ENCODE results near the gene SRGAP3. TPM values are rescaled to one million over a fixed set of nuclear protein-coding genes. Genes with fewer than 3 reads are reported as not detected.

SRGAP3 gene
- total RNA-seq, 1 experiment from 2014 or later = 17.9 TPM

GRCh38 chr3:9155028-9155427 lies 94.4 kb downstream of the SRGAP3 start (continued):
- TF ChIP-seq ATF3 (CRISPR knock-in tag; conservative IDR thresholded peaks at IDR 0.05) = no peak

GRCh38 chr3:9153904-9154619 lies 95.4 kb downstream of the SRGAP3 start:
- peaks cover 11% of the 10 kb centered on the region for H3K27me3 Mint-ChIP-seq (ENCODE audit: low read depth)
- CTCF ChIA-PET = interaction anchor here (0.6 to 1.4 kb wide), 3 partner anchors 10 to 148 kb away, joined by 3 to 7 read pairs (median 5); no protein-coding TSS in a partner anchor
- no peak for TF ChIP-seq EMX1 (CRISPR knock-in tag; IDR thresholded peaks at IDR 0.05)
- no peak for TF ChIP-seq TCF7 (CRISPR knock-in tag; IDR thresholded peaks at IDR 0.05; ENCODE audit: low read depth)
- TF ChIP-seq GABPB1 (CRISPR knock-in tag; IDR thresholded peaks at IDR 0.05) = no peak
- TF ChIP-seq NR3C1 (CRISPR knock-in tag; conservative IDR thresholded peaks at IDR 0.05; ENCODE audit: low read depth) = no peak
- TF ChIP-seq HMGXB4 (CRISPR knock-in tag; IDR thresholded peaks at IDR 0.05) = no peak
- no peak for TF ChIP-seq TEAD4 (CRISPR knock-in tag; IDR thresholded peaks at IDR 0.05)
- TF ChIP-seq USF1 (CRISPR knock-in tag; IDR thresholded peaks at IDR 0.05) = no peak
- no peak for TF ChIP-seq ESRRA (CRISPR knock-in tag; IDR thresholded peaks at IDR 0.05; ENCODE audit: borderline replicate concordance)
- ATAC-seq (peak; percentile 88), DNase-seq (ENCODE audit: low spot score) (no peak)
- peaks cover 25% of the 10 kb centered on the region for H3K36me3 Mint-ChIP-seq
- no peak overlapping the region for H3K4me3 Mint-ChIP-seq
- H3K9me3 Mint-ChIP-seq = peaks cover 33% of the 10 kb centered on the region
- H3K4me1 Mint-ChIP-seq = peaks cover 26% of the 10 kb centered on the region
- H3K27ac Mint-ChIP-seq = peak overlapping the region; percentile 66; the same call in 1 of the 2 replicates
- POLR2A ChIA-PET = no interaction called here

GRCh38 chr3:9151240-9151639 lies 98.2 kb downstream of the SRGAP3 start:
- CTCF ChIA-PET = no interaction called here
- peaks cover 11% of the 10 kb centered on the region for H3K27me3 Mint-ChIP-seq (ENCODE audit: low read depth)
- POLR2A ChIA-PET = no interaction called here
- no peak for ATAC-seq
- DNase-seq (ENCODE audit: low spot score) = no peak
- H3K4me3 Mint-ChIP-seq = no peak overlapping the region
- H3K9me3 Mint-ChIP-seq = peaks cover 33% of the 10 kb centered on the region
- H3K27ac Mint-ChIP-seq = no peak overlapping the region
- H3K4me1 Mint-ChIP-seq = peaks cover 16% of the 10 kb centered on the region
- H3K36me3 Mint-ChIP-seq = peaks cover 25% of the 10 kb centered on the region
- TF ChIP-seq PREB (CRISPR knock-in tag; IDR thresholded peaks at IDR 0.05; ENCODE audit: borderline replicate concordance) (no peak), NR2C2 (CRISPR knock-in tag; IDR thresholded peaks at IDR 0.05) (no peak), ZNF512 (CRISPR knock-in tag; IDR thresholded peaks at IDR 0.05; ENCODE audit: borderline replicate concordance) (no peak), TP53 (CRISPR knock-in tag; IDR thresholded peaks at IDR 0.05) (no peak), ETV6 (CRISPR knock-in tag; IDR thresholded peaks at IDR 0.05) (no peak), GTF2I (CRISPR knock-in tag; conservative IDR thresholded peaks at IDR 0.05) (no peak), ZNF317 (CRISPR knock-in tag; IDR thresholded peaks at IDR 0.05; ENCODE audit: borderline replicate concordance, low read depth) (no peak), SMAD3 (CRISPR knock-in tag; IDR thresholded peaks at IDR 0.05; ENCODE audit: borderline replicate concordance) (no peak), NFYB (CRISPR knock-in tag; conservative IDR thresholded peaks at IDR 0.05; ENCODE audit: low read depth) (no peak), CBFB (CRISPR knock-in tag; IDR thresholded peaks at IDR 0.05; ENCODE audit: low read depth) (no peak), AFF4 (CRISPR knock-in tag; IDR thresholded peaks at IDR 0.05; ENCODE audit: borderline replicate concordance) (no peak), OVOL2 (CRISPR knock-in tag; IDR thresholded peaks at IDR 0.05; ENCODE audit: borderline replicate concordance) (no peak)

Data from WTC11 (cell line).